ENCODE data around the gene WFDC5.

DNA sequence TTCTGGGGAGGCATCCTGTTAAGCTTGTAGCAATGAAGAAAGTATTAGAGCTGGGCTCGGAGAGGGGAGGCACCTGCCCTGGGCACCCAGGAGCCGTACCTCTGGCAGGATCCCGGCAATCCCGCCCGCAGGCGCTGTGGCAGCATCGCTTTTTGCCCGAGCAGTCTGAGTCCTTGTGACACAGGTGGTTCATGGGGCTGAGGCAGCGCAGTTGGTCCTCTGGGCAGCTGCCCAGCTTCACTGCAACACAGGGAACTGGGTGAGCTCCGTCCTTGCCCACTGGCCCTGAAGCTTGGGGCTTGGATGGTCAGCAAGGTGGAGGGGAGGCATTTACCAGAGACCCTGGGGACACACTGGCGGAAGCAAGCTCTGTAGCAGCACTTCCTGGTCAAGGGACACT lies 4.7 kb downstream of the WFDC5 start:
- TF ChIP-seq CTCF (IDR thresholded peaks at IDR 0.05) = no peak
- TF ChIP-seq POLR2A (IDR thresholded peaks at IDR 0.05) = no peak

All from lower leg skin (tissue), 3 donors.